ENCODE results near the gene RFNG. TPM values are rescaled to one million over a fixed set of nuclear protein-coding genes. Genes with fewer than 3 reads are reported as not detected.

Gene RFNG
- total and polyA plus RNA-seq, 8 donors, result 29.3 to 52.7 (median 45.5) TPM

DNA sequence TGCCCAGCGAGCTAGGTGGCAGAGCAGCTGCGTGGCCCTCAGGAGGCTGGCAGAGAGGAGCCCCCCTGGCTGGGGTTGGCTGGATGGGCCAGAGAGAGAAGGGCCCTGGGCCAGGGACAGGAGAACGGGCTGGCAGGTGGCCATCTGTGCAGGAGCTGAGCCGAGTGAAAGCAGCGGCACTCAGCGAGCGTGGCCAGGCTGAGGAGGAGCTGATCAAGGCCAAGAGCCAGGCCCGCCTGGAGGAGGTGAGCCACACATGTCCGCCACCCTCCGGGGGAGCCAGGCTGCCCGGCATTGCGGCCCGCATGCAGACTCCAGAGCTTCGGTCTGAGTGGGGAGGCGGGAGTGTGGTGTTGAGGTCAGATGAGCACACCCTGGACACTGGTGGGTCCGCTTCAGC, 22.2 kb downstream of the RFNG start:
- Histone ChIP-seq H3K36me3 (peaks cover 0 to 13% of the 10 kb centered on the region in 2 donors), H3K9me3 (no peaks in the 10 kb centered on the region), H3K27me3 (peaks cover 0 to 12% of the 10 kb centered on the region in 2 donors), H3K4me1 (peaks cover 5 to 32% of the 10 kb centered on the region in 2 donors), H3K4me3 (no peak overlapping the region), H3K27ac (no peak overlapping the region)
- TF ChIP-seq, protein P1, sequence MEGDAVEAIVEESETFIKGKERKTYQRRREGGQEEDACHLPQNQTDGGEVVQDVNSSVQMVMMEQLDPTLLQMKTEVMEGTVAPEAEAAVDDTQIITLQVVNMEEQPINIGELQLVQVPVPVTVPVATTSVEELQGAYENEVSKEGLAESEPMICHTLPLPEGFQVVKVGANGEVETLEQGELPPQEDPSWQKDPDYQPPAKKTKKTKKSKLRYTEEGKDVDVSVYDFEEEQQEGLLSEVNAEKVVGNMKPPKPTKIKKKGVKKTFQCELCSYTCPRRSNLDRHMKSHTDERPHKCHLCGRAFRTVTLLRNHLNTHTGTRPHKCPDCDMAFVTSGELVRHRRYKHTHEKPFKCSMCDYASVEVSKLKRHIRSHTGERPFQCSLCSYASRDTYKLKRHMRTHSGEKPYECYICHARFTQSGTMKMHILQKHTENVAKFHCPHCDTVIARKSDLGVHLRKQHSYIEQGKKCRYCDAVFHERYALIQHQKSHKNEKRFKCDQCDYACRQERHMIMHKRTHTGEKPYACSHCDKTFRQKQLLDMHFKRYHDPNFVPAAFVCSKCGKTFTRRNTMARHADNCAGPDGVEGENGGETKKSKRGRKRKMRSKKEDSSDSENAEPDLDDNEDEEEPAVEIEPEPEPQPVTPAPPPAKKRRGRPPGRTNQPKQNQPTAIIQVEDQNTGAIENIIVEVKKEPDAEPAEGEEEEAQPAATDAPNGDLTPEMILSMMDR (IDR thresholded peaks at IDR 0.05), result no peak
- intact Hi-C loops (cut with DNase I), result no loop called here
- no peak for DNase-seq
- ATAC-seq, result no peak

GRCh38 chr17:82028966-82029365, 22.6 kb downstream of the RFNG start:
- DNase-seq, result no peak
- ATAC-seq, result no peak
- Histone ChIP-seq H3K36me3 (peaks cover 0 to 13% of the 10 kb centered on the region in 2 donors), H3K27me3 (peaks cover 0 to 12% of the 10 kb centered on the region in 2 donors), H3K4me3 (no peak overlapping the region), H3K27ac (no peak overlapping the region), H3K4me1 (peaks cover 9 to 36% of the 10 kb centered on the region in 2 donors), H3K9me3 (no peaks in the 10 kb centered on the region)
- intact Hi-C loops (cut with DNase I), result no loop called here
- TF ChIP-seq, protein P1 (IDR thresholded peaks at IDR 0.05), result no peak

DNA sequence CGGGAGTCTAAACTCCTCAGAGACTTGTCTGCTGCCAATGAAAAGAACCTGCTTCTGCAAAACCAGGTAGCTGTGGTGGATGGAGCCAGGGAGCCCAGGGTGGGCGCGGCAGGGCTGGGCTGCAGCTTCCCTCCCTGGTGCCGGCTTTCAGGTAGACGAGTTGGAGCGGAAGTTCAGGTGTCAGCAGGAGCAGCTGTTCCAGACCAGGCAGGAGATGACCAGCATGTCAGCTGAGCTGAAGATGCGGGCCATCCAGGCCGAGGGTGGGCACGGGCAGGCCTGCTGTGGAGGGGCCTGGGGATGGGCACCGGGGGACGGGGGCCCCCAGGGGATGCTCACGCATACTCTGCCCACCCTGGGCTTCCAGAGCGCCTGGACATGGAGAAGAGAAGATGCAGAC, 23.4 kb downstream of the RFNG start:
- TF ChIP-seq, protein P1 (IDR thresholded peaks at IDR 0.05), result no peak
- ATAC-seq, result no peak
- intact Hi-C loops (cut with DNase I), result no loop called here

GRCh38 chr17:82025401-82026107, 26.1 kb downstream of the RFNG start:
- no peak for DNase-seq
- Histone ChIP-seq H3K36me3 (peaks cover 0 to 13% of the 10 kb centered on the region in 2 donors), H3K9me3 (no peaks in the 10 kb centered on the region), H3K4me1 (peaks cover 30 to 41% of the 10 kb centered on the region in 2 donors), H3K27ac (no peak overlapping the region), H3K4me3 (no peak overlapping the region), H3K27me3 (no peaks in the 10 kb centered on the region)
- intact Hi-C loops (cut with DNase I), result no loop called here
- TF ChIP-seq, protein P1 (IDR thresholded peaks at IDR 0.05), result no peak
- ATAC-seq, result no peak

More for the DNA sequence above, 23.4 kb downstream of the RFNG start:
- peaks cover 14 to 43% of the 10 kb centered on the region in 2 donors for H3K4me1 ChIP-seq
- no peak for DNase-seq
- H3K36me3 ChIP-seq, result peaks cover 0 to 13% of the 10 kb centered on the region in 2 donors
- H3K27me3 ChIP-seq, result peaks cover 0 to 12% of the 10 kb centered on the region in 2 donors
- no peak overlapping the region for H3K4me3 ChIP-seq
- H3K9me3 ChIP-seq, result no peaks in the 10 kb centered on the region
- no peak overlapping the region for H3K27ac ChIP-seq

- intact Hi-C loops (cut with DNase I), result no loop called here
- ATAC-seq (no peak), DNase-seq (no peak)
Measured at GRCh38 chr17:82024859-82025258, 26.8 kb downstream of the RFNG start.

More at GRCh38 chr17:82024859-82025258, 26.8 kb downstream of the RFNG start:
- TF ChIP-seq, protein P1 (IDR thresholded peaks at IDR 0.05), result no peak
- Histone ChIP-seq H3K4me3 (no peak overlapping the region), H3K4me1 (peaks cover 25 to 39% of the 10 kb centered on the region in 2 donors), H3K27me3 (no peaks in the 10 kb centered on the region), H3K27ac (no peak overlapping the region), H3K36me3 (peaks cover 0 to 13% of the 10 kb centered on the region in 2 donors), H3K9me3 (no peaks in the 10 kb centered on the region)
